ENCODE measurements around the gene KCNQ4. TPM values are rescaled to one million over a fixed set of nuclear protein-coding genes. Genes with fewer than 3 reads are reported as not detected.

Gene KCNQ4
- total and polyA plus RNA-seq, 2 of the 13 experiments (the other 11 are each of a cell fraction or from before 2014, with no cell fraction given) = 0.02 to 0.09 TPM

- TF ChIP-seq ZNF691 (CRISPR knock-in tag; IDR thresholded peaks at IDR 0.05; ENCODE audit: borderline replicate concordance, low read depth) = no peak
- no peak for TF ChIP-seq ZNF234 (CRISPR knock-in tag; conservative IDR thresholded peaks at IDR 0.05)
- no peak for TF ChIP-seq MBNL3 (CRISPR knock-in tag; conservative IDR thresholded peaks at IDR 0.05)
- TF ChIP-seq CSRNP1 (CRISPR knock-in tag; IDR thresholded peaks at IDR 0.05) = no peak
- TF ChIP-seq, protein P1, sequence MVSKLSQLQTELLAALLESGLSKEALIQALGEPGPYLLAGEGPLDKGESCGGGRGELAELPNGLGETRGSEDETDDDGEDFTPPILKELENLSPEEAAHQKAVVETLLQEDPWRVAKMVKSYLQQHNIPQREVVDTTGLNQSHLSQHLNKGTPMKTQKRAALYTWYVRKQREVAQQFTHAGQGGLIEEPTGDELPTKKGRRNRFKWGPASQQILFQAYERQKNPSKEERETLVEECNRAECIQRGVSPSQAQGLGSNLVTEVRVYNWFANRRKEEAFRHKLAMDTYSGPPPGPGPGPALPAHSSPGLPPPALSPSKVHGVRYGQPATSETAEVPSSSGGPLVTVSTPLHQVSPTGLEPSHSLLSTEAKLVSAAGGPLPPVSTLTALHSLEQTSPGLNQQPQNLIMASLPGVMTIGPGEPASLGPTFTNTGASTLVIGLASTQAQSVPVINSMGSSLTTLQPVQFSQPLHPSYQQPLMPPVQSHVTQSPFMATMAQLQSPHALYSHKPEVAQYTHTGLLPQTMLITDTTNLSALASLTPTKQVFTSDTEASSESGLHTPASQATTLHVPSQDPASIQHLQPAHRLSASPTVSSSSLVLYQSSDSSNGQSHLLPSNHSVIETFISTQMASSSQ (IDR thresholded peaks at IDR 0.05; ENCODE audit: low read depth) = no peak
- TF ChIP-seq, protein P1 (CRISPR knock-in tag; IDR thresholded peaks at IDR 0.05; ENCODE audit: borderline replicate concordance) = no peak
- TF ChIP-seq ZNF275 (CRISPR knock-in tag; IDR thresholded peaks at IDR 0.05; ENCODE audit: borderline replicate concordance) = no peak
- TF ChIP-seq CREB1 (IDR thresholded peaks at IDR 0.05) = no peak
- no peak for TF ChIP-seq CREB1 (CRISPR knock-in tag; IDR thresholded peaks at IDR 0.05)
- no peak for TF ChIP-seq ZSCAN25 (CRISPR knock-in tag; IDR thresholded peaks at IDR 0.05)
- TF ChIP-seq ZNF564 (CRISPR knock-in tag; IDR thresholded peaks at IDR 0.05) = no peak
- TF ChIP-seq HMG20B (CRISPR knock-in tag; conservative IDR thresholded peaks at IDR 0.05) = no peak
- TF ChIP-seq, protein P2, sequence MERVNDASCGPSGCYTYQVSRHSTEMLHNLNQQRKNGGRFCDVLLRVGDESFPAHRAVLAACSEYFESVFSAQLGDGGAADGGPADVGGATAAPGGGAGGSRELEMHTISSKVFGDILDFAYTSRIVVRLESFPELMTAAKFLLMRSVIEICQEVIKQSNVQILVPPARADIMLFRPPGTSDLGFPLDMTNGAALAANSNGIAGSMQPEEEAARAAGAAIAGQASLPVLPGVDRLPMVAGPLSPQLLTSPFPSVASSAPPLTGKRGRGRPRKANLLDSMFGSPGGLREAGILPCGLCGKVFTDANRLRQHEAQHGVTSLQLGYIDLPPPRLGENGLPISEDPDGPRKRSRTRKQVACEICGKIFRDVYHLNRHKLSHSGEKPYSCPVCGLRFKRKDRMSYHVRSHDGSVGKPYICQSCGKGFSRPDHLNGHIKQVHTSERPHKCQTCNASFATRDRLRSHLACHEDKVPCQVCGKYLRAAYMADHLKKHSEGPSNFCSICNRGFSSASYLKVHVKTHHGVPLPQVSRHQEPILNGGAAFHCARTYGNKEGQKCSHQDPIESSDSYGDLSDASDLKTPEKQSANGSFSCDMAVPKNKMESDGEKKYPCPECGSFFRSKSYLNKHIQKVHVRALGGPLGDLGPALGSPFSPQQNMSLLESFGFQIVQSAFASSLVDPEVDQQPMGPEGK (CRISPR knock-in tag; IDR thresholded peaks at IDR 0.05) = peak; percentile 22; the same call in 1 of the 2 replicates
- no peak for TF ChIP-seq ZBTB49 (CRISPR knock-in tag; IDR thresholded peaks at IDR 0.05; ENCODE audit: borderline replicate concordance)
- TF ChIP-seq ZNF552 (CRISPR knock-in tag; IDR thresholded peaks at IDR 0.05; ENCODE audit: borderline replicate concordance) = no peak
Measured at GRCh38 chr1:40824591-40825434, 41.2 kb downstream of the KCNQ4 start (continued).

All from HepG2 (cell line).